Muscle layer of colon (tissue), 2 donors: ENCODE data around the gene ITPRID2.

ENCODE experiments used
- H3K27ac ChIP-seq: one replicate; pipeline ENCODE4 v1.7.0; 2013; ENCODE audit warnings: low read depth, mild to moderate bottlenecking, low read length, moderate library complexity
- H3K27me3 ChIP-seq, 2 donors: one replicate each; pipeline ENCODE4 v1.7.0; 2013; ENCODE audit warnings: low read length in 2 of 2, mild to moderate bottlenecking in 2 of 2; ENCODE audit not compliant: insufficient read depth in 2 of 2, control insufficient read depth in 1 of 2
- H3K36me3 ChIP-seq: one replicate; pipeline ENCODE4 v1.7.0; 2013; ENCODE audit warnings: mild to moderate bottlenecking, low read length; ENCODE audit not compliant: insufficient read depth
- H3K4me1 ChIP-seq: one replicate; pipeline ENCODE4 v1.7.0; 2013; ENCODE audit warnings: mild to moderate bottlenecking, low read length; ENCODE audit not compliant: insufficient read depth
- H3K4me3 ChIP-seq, 2 donors: one replicate each; pipeline ENCODE4 v1.7.0; 2013; ENCODE audit warnings: low read length in 2 of 2, low read depth in 1 of 2, mild to moderate bottlenecking in 1 of 2, moderate library complexity in 1 of 2
- H3K9ac ChIP-seq: one replicate; pipeline ENCODE4 v1.7.0; 2013; ENCODE audit warnings: low read length
- H3K9me3 ChIP-seq: one replicate; pipeline ENCODE4 v1.7.0; 2013; ENCODE audit warnings: mild to moderate bottlenecking, low read length
- donor health status: abdominal sarcoma.
- donor health status: Adenocarcinoma of cecum.

The ITPRID2 gene

GRCh38 chr2:181972431-181973170 is 81.1 kb downstream of the ITPRID2 start:
- Histone ChIP-seq H3K9ac (no peak overlapping the region), H3K36me3 (no peaks in the 10 kb centered on the region), H3K27ac (no peak overlapping the region), H3K27me3 (no peaks in the 10 kb centered on the region), H3K4me1 (no peaks in the 10 kb centered on the region), H3K9me3 (no peaks in the 10 kb centered on the region), H3K4me3 (no peak overlapping the region)

- Histone ChIP-seq H3K27me3 (no peaks in the 10 kb centered on the region), H3K36me3 (no peaks in the 10 kb centered on the region), H3K9me3 (no peaks in the 10 kb centered on the region), H3K4me3 (no peak overlapping the region), H3K9ac (no peak overlapping the region), H3K27ac (no peak overlapping the region), H3K4me1 (no peaks in the 10 kb centered on the region)
Observed at GRCh38 chr2:181973171-181973783, 81.7 kb downstream of the ITPRID2 start.

GRCh38 chr2:181977661-181978350 is 86.3 kb downstream of the ITPRID2 start:
- Histone ChIP-seq H3K27ac (no peak overlapping the region), H3K36me3 (no peaks in the 10 kb centered on the region)

GRCh38 chr2:181978351-181979150 is 87.0 kb downstream of the ITPRID2 start:
- no peaks in the 10 kb centered on the region for H3K9me3 ChIP-seq
- H3K36me3 ChIP-seq = no peaks in the 10 kb centered on the region
- H3K27ac ChIP-seq = no peak overlapping the region
- no peaks in the 10 kb centered on the region for H3K27me3 ChIP-seq
- H3K9ac ChIP-seq = no peak overlapping the region
- no peak overlapping the region for H3K4me3 ChIP-seq
- H3K4me1 ChIP-seq = no peaks in the 10 kb centered on the region

More at GRCh38 chr2:181977661-181978350, 86.3 kb downstream of the ITPRID2 start:
- Histone ChIP-seq H3K4me1 (no peaks in the 10 kb centered on the region), H3K4me3 (no peak overlapping the region), H3K27me3 (no peaks in the 10 kb centered on the region), H3K9ac (no peak overlapping the region), H3K9me3 (no peaks in the 10 kb centered on the region)
